SU-DHL-6 (cell line): ENCODE data around the gene VWA5B1.

Experiments used
- H2AFZ ChIP-seq: fragments of 200-600 bp; sonication (generic); 2 replicates; pipeline ENCODE4 v1.6.1; 2014; ENCODE audit warnings: low read depth, mild to moderate bottlenecking, moderate library complexity, mixed read lengths, antibody characterized with exemption, low read length; ENCODE audit not compliant: severe bottlenecking
- H3F3A ChIP-seq: fragments of 200-600 bp; shearing (Covaris generic); 2 replicates; pipeline ENCODE4 v1.6.0; 2016; ENCODE audit warnings: antibody characterized with exemption, mild to moderate bottlenecking; ENCODE audit not compliant: insufficient read depth
- H3K27ac ChIP-seq: fragments of 200-600 bp; sonication (generic); 2 replicates; pipeline ENCODE4 v1.5.1; 2016; ENCODE audit warnings: low read depth, mild to moderate bottlenecking, low read length, moderate library complexity, mixed read lengths
- H3K27me3 ChIP-seq: fragments of 200-600 bp; sonication (generic), shearing (Covaris generic); 2 replicates; pipeline ENCODE4 v1.6.0; 2014; ENCODE audit warnings: mild to moderate bottlenecking, low read length
- H3K36me3 ChIP-seq: fragments of 200-600 bp; sonication (generic); 2 replicates; pipeline ENCODE4 v1.6.1; 2014; ENCODE audit warnings: mild to moderate bottlenecking, low read length, mixed read lengths
- H3K4me2 ChIP-seq: fragments of 300-600, 200-600 bp; shearing (Covaris generic), sonication (generic); 2 replicates; pipeline ENCODE4 v1.6.0; 2014; ENCODE audit warnings: low read length, low read depth, mild to moderate bottlenecking; ENCODE audit not compliant: poor library complexity, severe bottlenecking
- H3K4me3 ChIP-seq: fragments of 200-600 bp; sonication (generic); 2 replicates; pipeline ENCODE4 v1.5.1; 2014; ENCODE audit warnings: antibody characterized with exemption, low read length, mild to moderate bottlenecking, mixed read lengths; ENCODE audit not compliant: insufficient read depth, poor library complexity, severe bottlenecking
- H3K79me2 ChIP-seq: fragments of 200-600 bp; sonication (generic); 2 replicates; pipeline ENCODE4 v1.6.1; 2014; ENCODE audit warnings: mild to moderate bottlenecking, low read length, moderate library complexity; ENCODE audit not compliant: insufficient read depth
- H3K9ac ChIP-seq: fragments of 200-600 bp; sonication (generic); 2 replicates; pipeline ENCODE4 v1.7.0; 2014; ENCODE audit warnings: mild to moderate bottlenecking, low read length
- H3K9me2 ChIP-seq: fragments of 200-600 bp; sonication (generic); replicated peaks from 2 replicates; pipeline ENCODE4 v1.6.1; 2014; ENCODE audit warnings: low read length; ENCODE audit not compliant: insufficient read depth
- H3K9me3 ChIP-seq: fragments of 200-600 bp; sonication (generic); 2 replicates; pipeline ENCODE4 v1.6.1; 2014; ENCODE audit warnings: low read length, mixed read lengths; ENCODE audit not compliant: insufficient read depth
- H4K20me1 ChIP-seq: fragments of 200-600 bp; sonication (generic); 2 replicates; pipeline ENCODE4 v1.6.1; 2014; ENCODE audit warnings: low read depth, mild to moderate bottlenecking, antibody characterized with exemption, low read length, moderate library complexity, mixed read lengths
- EZH2phosphoT487 ChIP-seq: fragments of 200-600 bp; sonication (generic), shearing (Covaris generic); conservative IDR thresholded peaks from 2 replicates; pipeline ENCODE4 v1.6.1; 2018; ENCODE audit warnings: mild to moderate bottlenecking, antibody characterized with exemption, low read length, moderate library complexity, mixed read lengths
- TF ChIP-seq, protein P1 (sequence below): fragments of 200-600 bp; sonication (generic); IDR thresholded peaks from one replicate; pipeline ENCODE4 v1.5.1; 2017; ENCODE audit warnings: antibody characterized with exemption, mild to moderate bottlenecking, low read length, moderate library complexity; ENCODE audit not compliant: insufficient read depth, poor library complexity, severe bottlenecking

Gene VWA5B1

DNA sequence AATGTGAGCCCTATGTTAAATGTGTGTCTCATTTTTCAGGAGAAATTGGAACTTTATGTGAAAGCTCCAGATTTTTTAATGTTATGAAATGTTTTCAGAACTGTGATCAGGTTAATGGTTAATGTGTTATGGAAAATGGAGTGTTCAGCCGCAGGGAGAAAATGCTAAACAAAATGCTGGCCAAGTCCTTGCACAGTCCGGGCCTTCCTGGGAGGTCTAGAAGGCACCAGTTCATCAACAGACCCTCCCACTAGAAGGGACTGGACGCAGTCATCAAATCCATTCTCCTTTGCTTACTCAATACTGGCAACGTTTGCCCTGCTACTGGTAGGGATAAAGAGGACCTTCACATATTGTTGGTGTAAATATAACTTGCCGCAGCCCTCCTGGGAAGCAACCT is 43.4 kb downstream of the VWA5B1 start:
- TF ChIP-seq EZH2phosphoT487 = no peak
- TF ChIP-seq, protein P1, sequence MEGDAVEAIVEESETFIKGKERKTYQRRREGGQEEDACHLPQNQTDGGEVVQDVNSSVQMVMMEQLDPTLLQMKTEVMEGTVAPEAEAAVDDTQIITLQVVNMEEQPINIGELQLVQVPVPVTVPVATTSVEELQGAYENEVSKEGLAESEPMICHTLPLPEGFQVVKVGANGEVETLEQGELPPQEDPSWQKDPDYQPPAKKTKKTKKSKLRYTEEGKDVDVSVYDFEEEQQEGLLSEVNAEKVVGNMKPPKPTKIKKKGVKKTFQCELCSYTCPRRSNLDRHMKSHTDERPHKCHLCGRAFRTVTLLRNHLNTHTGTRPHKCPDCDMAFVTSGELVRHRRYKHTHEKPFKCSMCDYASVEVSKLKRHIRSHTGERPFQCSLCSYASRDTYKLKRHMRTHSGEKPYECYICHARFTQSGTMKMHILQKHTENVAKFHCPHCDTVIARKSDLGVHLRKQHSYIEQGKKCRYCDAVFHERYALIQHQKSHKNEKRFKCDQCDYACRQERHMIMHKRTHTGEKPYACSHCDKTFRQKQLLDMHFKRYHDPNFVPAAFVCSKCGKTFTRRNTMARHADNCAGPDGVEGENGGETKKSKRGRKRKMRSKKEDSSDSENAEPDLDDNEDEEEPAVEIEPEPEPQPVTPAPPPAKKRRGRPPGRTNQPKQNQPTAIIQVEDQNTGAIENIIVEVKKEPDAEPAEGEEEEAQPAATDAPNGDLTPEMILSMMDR = no peak
- Histone ChIP-seq H3K27me3 (no peaks in the 10 kb centered on the region), H3K9me2 (no peaks in the 10 kb centered on the region), H3K4me3 (no peak overlapping the region), H3F3A (no peaks in the 10 kb centered on the region), H3K9me3 (no peaks in the 10 kb centered on the region), H3K9ac (no peak overlapping the region), H3K4me2 (no peak overlapping the region), H4K20me1 (no peaks in the 10 kb centered on the region), H3K79me2 (no peaks in the 10 kb centered on the region), H3K27ac (no peak overlapping the region), H3K36me3 (no peaks in the 10 kb centered on the region), H2AFZ (no peak overlapping the region)

DNA sequence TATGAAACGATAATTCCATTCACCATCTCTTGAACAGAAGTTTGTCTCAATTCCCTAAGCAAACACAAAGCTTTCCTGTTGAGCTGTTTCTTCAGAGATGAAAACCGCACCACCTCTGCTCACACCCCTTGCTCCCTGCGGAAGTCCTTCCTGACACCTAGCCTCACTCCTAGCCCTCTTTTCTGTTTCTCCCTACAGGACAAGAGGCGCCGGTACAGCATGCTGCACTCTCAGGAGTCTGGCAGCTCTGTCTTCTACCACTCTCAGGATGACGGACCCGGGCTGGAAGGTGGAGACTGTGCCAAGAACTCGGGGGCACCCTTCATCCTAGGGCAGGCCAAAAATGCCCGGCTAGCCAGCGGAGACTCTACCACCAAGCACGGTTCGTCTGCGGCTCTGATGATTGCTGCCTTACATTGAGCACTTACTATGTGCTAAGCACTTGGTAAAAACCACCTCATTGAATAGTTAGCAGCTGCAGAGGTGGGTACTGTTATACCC is 45.5 kb downstream of the VWA5B1 start:
- Histone ChIP-seq H3K4me3 (no peak overlapping the region), H3K79me2 (no peaks in the 10 kb centered on the region), H2AFZ (no peak overlapping the region), H3K36me3 (no peaks in the 10 kb centered on the region), H3F3A (no peaks in the 10 kb centered on the region), H3K9ac (no peak overlapping the region), H3K4me2 (no peak overlapping the region), H3K9me3 (no peaks in the 10 kb centered on the region), H3K27me3 (no peaks in the 10 kb centered on the region), H3K9me2 (no peaks in the 10 kb centered on the region), H3K27ac (no peak overlapping the region), H4K20me1 (no peaks in the 10 kb centered on the region)
- TF ChIP-seq, protein P1 = no peak
- TF ChIP-seq EZH2phosphoT487 = no peak

DNA sequence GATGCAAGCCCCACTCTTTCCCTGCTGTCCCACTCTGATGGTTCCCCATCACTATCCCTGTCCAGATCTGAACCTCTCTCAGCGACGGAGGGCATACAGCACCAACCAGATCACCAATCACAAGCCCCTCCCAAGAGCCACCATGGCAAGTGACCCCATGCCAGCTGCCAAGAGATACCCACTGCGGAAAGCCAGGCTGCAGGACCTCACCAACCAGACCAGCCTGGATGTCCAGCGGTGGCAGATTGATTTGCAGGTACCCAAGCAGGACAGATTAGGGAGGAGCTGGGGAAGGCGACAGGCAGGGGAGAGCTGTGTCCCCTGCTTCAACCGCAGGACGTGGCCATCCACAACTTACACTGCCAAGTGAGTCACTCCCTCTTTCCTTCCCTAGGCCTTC is 46.9 kb downstream of the VWA5B1 start:
- TF ChIP-seq, protein P1 = no peak
- TF ChIP-seq EZH2phosphoT487 = no peak
- no peaks in the 10 kb centered on the region for H3F3A ChIP-seq
- H3K9ac ChIP-seq = no peak overlapping the region
- H3K27ac ChIP-seq = no peak overlapping the region
- no peaks in the 10 kb centered on the region for H3K9me3 ChIP-seq
- no peak overlapping the region for H3K4me2 ChIP-seq
- H4K20me1 ChIP-seq = no peaks in the 10 kb centered on the region
- H3K36me3 ChIP-seq = no peaks in the 10 kb centered on the region
- H3K27me3 ChIP-seq = no peaks in the 10 kb centered on the region
- no peaks in the 10 kb centered on the region for H3K79me2 ChIP-seq
- H3K4me3 ChIP-seq = no peak overlapping the region
- no peak overlapping the region for H2AFZ ChIP-seq
- no peaks in the 10 kb centered on the region for H3K9me2 ChIP-seq
